B cell (primary cell): ENCODE data around the gene CRAMP1. TPM values are rescaled to one million over a fixed set of nuclear protein-coding genes. Genes with fewer than 3 reads are reported as not detected.

Experiments used
- ATAC-seq: fragments of 200-7000 bp; cut with Tn5 transposase; one replicate; pipeline ENCODE4 v1.10.0; 2021; ENCODE audit warnings: low read depth, mild to moderate bottlenecking, moderate number of reproducible peaks, moderate library complexity
- CTCF ChIA-PET: fragments of 350-600 bp; sonication (Branson Sonifier 250); formaldehyde crosslinking; loops from one replicate; lab custom pipeline; 2021; ENCODE audit warnings: antibody characterized with exemption, inconsistent platforms; lab: Charles Lee
- POLR2A ChIA-PET: fragments of 350-600 bp; sonication (Branson Sonifier 250); formaldehyde crosslinking; loops from one replicate; lab custom pipeline; 2021; ENCODE audit warnings: antibody characterized with exemption; lab: Charles Lee
- DNase-seq: peaks from one replicate; pipeline ENCODE4 v3.0.0; 2013
- H2AFZ ChIP-seq: 2 replicates; pipeline ENCODE4 v1.6.1; 2012; ENCODE audit warnings: mild to moderate bottlenecking, low read depth, low read length; ENCODE audit not compliant: insufficient read depth, poor library complexity, severe bottlenecking
- H3K27ac ChIP-seq, 2 donors: 1 replicate in 1 of 2; 2 replicates in 1 of 2; pipeline ENCODE4 v1.5.1; 2012 to 2013; ENCODE audit warnings: low read length in 2 of 2, mild to moderate bottlenecking in 2 of 2, moderate library complexity in 1 of 2
- H3K27me3 ChIP-seq, 4 experiments: fragments of 200-600 bp in 1 of 4; sonication (generic) in 1 of 4; replicated peaks in 1 of 4; 1 replicate in 2 of 4; 2 replicates in 2 of 4; pipeline versions ENCODE4 v1.6.1 to v1.7.0; 2013 to 2016; ENCODE audit warnings: low read length in 3 of 4, mild to moderate bottlenecking in 2 of 4, mixed read lengths in 1 of 4, moderate library complexity in 1 of 4; ENCODE audit not compliant: insufficient read depth in 4 of 4, control insufficient read depth in 3 of 4; ENCODE audit errors: control extremely low read depth in 1 of 4
- H3K36me3 ChIP-seq, 2 experiments: replicated peaks in 1 of 2; 1 replicate in 1 of 2; 2 replicates in 1 of 2; pipeline versions ENCODE4 v1.6.1 to v1.7.1; 2013; ENCODE audit warnings: low read length in 1 of 2; ENCODE audit not compliant: insufficient read depth in 2 of 2, control insufficient read depth in 1 of 2; ENCODE audit errors: control extremely low read depth in 1 of 2, extremely low read depth in 1 of 2
- H3K4me1 ChIP-seq, 2 donors: fragments of 200-600 bp in 1 of 2; sonication (generic) in 1 of 2; 1 replicate in 1 of 2; 2 replicates in 1 of 2; pipeline versions ENCODE4 v1.5.1 to v1.6.1; 2013 to 2017; ENCODE audit warnings: low read length in 2 of 2; ENCODE audit not compliant: control insufficient read depth in 2 of 2, insufficient read depth in 2 of 2
- H3K4me2 ChIP-seq: replicated peaks from 2 replicates; pipeline ENCODE3; 2012; ENCODE audit warnings: mild to moderate bottlenecking, low read depth, low read length; ENCODE audit not compliant: poor library complexity, severe bottlenecking
- H3K4me3 ChIP-seq, 5 experiments: fragments of 200-600 bp in 1 of 5; sonication (generic) in 1 of 5; 1 replicate in 3 of 5; 2 replicates in 2 of 5; pipeline versions ENCODE4 v1.5.1 to v1.7.0; 2011 to 2016; ENCODE audit warnings: low read length in 4 of 5, mild to moderate bottlenecking in 4 of 5, low read depth in 2 of 5, control low read depth in 1 of 5, moderate library complexity in 1 of 5; ENCODE audit not compliant: insufficient read depth in 1 of 5; ENCODE audit errors: control extremely low read depth in 1 of 5, extremely low read depth in 1 of 5
- H3K79me2 ChIP-seq: fragments of 200-600 bp; sonication (generic); one replicate; pipeline ENCODE4 v1.6.0; 2016; ENCODE audit warnings: low read length; ENCODE audit not compliant: control insufficient read depth, insufficient read depth
- H3K9ac ChIP-seq: fragments of 200-600 bp; sonication (generic); 2 replicates; pipeline ENCODE4 v1.6.1; 2017; ENCODE audit warnings: mild to moderate bottlenecking, low read length, moderate library complexity
- H3K9me3 ChIP-seq, 3 donors: one replicate each; pipeline versions ENCODE4 v1.6.1 to v1.7.1; 2013; ENCODE audit warnings: low read length in 2 of 3; ENCODE audit not compliant: control insufficient read depth in 2 of 3, insufficient read depth in 1 of 3; ENCODE audit errors: control extremely low read depth in 1 of 3
- H4K20me1 ChIP-seq: 2 replicates; pipeline ENCODE4 v1.6.0; 2012; ENCODE audit warnings: mild to moderate bottlenecking, low read length; ENCODE audit not compliant: insufficient read depth, control insufficient read depth, poor library complexity, severe bottlenecking
- H3K27ac Mint-ChIP-seq: one replicate; pipeline ENCODE4 v1.8.0; 2021; ENCODE audit warnings: mixed read lengths
- H3K27me3 Mint-ChIP-seq: one replicate; pipeline ENCODE4 v1.8.0; 2021; ENCODE audit warnings: mixed read lengths
- H3K4me1 Mint-ChIP-seq: one replicate; pipeline ENCODE4 v1.8.0; 2021; ENCODE audit warnings: mixed read lengths
- H3K4me3 Mint-ChIP-seq: one replicate; pipeline ENCODE4 v1.8.0; 2021; ENCODE audit warnings: mixed read lengths
- H3K9me3 Mint-ChIP-seq: one replicate; pipeline ENCODE4 v1.8.0; 2022; ENCODE audit warnings: mixed read lengths; ENCODE audit not compliant: insufficient read depth
- EZH2 ChIP-seq: IDR thresholded peaks from 2 replicates; pipeline ENCODE4 v1.6.1; 2012; ENCODE audit warnings: borderline replicate concordance, low read depth, mild to moderate bottlenecking, moderate library complexity, low read length; ENCODE audit not compliant: insufficient read depth, poor library complexity, severe bottlenecking
- WGBS: methylation state at CpG from one replicate; pipeline ENCODE4 v1.1.5; 2013; ENCODE audit warnings: missing lambda C conversion rate; ENCODE audit not compliant: insufficient coverage; 5-methylcytosine and 5-hydroxymethylcytosine counted together
- intact Hi-C: fragments of 100-400 bp; cut with micrococcal nuclease; formaldehyde crosslinking; loops from one replicate; pipeline ENCODE4 v1.10.0; 2022
- polyA plus RNA-seq: library from polyadenylated mRNA; depleted of rRNA; stranded (reverse); fragments of >200 nt; gene quantifications from 2 replicates; pipeline ENCODE4 v1.2.3, GENCODE V29; 2012
- total RNA-seq, 2 donors: library from RNA; stranded (reverse); fragments of 120-200 nt in 1 of 2; gene quantifications; 1 replicate in 1 of 2; 2 replicates in 1 of 2; pipeline versions ENCODE4 v1.2.3 to v1.2.4, GENCODE V29; 2013 to 2022
- TF ChIP-seq, protein P1 (sequence below): fragments of 200-600 bp; IDR thresholded peaks from one replicate; pipeline ENCODE4 v1.8.0; 2022; ENCODE audit warnings: antibody characterized with exemption, mild to moderate bottlenecking

Gene CRAMP1
- total and polyA plus RNA-seq, 2 donors (not counting 1 experiment from before 2014, with no cell fraction given): 21.0 to 33.9 TPM

DNA sequence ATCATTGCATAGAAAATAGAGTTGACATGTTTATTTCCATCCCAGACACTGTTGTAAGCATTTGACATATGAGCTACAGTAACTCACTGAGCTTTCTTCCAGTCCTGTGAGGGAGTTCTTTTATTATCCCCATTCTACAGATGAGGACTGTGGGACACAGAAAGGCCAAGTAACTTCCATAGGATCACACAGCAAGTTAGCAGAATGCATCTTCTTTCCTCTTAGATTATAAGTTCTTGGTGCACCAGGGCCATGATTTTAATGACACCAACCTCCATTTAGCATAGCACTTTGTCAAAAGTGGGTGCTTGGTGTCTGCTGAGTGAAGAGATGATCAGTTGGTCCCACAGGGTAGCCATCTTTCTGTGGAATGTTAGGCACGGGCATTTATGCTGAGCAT lies 78.7 kb downstream of the CRAMP1 start:
- CTCF ChIA-PET: interaction anchor here (1.3 kb wide), 1 partner anchor 15 kb away, joined by 4 read pairs; the partner anchor contains the start of gene MAPK8IP3
- H3K27me3 Mint-ChIP-seq: no peaks in the 10 kb centered on the region
- Histone ChIP-seq H3K4me1 (no peaks in the 10 kb centered on the region), H4K20me1 (peaks cover 47% of the 10 kb centered on the region), H3K36me3 (peaks cover 2 to 76% of the 10 kb centered on the region in 2 experiments), H3K27me3 (no peaks in the 10 kb centered on the region), H3K79me2 (peaks cover 41% of the 10 kb centered on the region), H3K27ac (no peak overlapping the region), H3K9ac (no peak overlapping the region), H3K9me3 (no peaks in the 10 kb centered on the region), H2AFZ (no peak overlapping the region), H3K4me2 (no peak overlapping the region), H3K4me3 (no peak overlapping the region)
- TF ChIP-seq, protein P1, sequence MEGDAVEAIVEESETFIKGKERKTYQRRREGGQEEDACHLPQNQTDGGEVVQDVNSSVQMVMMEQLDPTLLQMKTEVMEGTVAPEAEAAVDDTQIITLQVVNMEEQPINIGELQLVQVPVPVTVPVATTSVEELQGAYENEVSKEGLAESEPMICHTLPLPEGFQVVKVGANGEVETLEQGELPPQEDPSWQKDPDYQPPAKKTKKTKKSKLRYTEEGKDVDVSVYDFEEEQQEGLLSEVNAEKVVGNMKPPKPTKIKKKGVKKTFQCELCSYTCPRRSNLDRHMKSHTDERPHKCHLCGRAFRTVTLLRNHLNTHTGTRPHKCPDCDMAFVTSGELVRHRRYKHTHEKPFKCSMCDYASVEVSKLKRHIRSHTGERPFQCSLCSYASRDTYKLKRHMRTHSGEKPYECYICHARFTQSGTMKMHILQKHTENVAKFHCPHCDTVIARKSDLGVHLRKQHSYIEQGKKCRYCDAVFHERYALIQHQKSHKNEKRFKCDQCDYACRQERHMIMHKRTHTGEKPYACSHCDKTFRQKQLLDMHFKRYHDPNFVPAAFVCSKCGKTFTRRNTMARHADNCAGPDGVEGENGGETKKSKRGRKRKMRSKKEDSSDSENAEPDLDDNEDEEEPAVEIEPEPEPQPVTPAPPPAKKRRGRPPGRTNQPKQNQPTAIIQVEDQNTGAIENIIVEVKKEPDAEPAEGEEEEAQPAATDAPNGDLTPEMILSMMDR: no peak
- TF ChIP-seq EZH2: no peak
- POLR2A ChIA-PET: no interaction called here
- DNase-seq (no peak), ATAC-seq (no peak)
- no peak overlapping the region for H3K4me3 Mint-ChIP-seq
- intact Hi-C loops: no loop called here
- WGBS: 100% methylated on average over 1 of the region's 1 CpG
- no peaks in the 10 kb centered on the region for H3K9me3 Mint-ChIP-seq
- no peak overlapping the region for H3K27ac Mint-ChIP-seq
- H3K4me1 Mint-ChIP-seq: peaks cover 2% of the 10 kb centered on the region

DNA sequence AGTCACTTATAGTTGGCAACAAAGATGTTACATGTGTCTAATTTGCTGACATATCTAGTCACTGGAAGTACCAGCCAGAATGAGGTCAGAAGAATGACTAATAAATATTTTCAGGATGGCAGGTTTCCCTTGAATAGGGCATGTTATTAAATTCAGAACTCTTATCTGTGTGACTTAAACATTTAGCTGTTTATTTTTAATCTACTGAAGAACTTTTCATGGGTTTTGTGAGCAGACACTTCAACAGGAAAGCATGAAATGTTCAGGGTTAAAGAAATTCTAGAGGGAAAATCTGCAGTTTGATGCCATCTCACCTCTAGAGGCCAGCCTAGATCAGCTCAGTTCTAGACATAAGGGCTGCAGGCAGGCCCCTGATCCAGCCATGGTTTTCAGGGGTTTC lies 79.1 kb downstream of the CRAMP1 start:
- ChIA-PET POLR2A (no interaction called here), CTCF (interaction anchor here (1.3 kb wide), 1 partner anchor 15 kb away, joined by 4 read pairs; the partner anchor contains the start of gene MAPK8IP3)
- no peak overlapping the region for H3K9ac ChIP-seq

More for the DNA sequence above, 79.1 kb downstream of the CRAMP1 start:
- Mint-ChIP-seq H3K4me3 (no peak overlapping the region), H3K27ac (no peak overlapping the region), H3K27me3 (no peaks in the 10 kb centered on the region), H3K4me1 (peaks cover 2% of the 10 kb centered on the region), H3K9me3 (no peaks in the 10 kb centered on the region)
- Histone ChIP-seq H3K27ac (no peak overlapping the region), H3K27me3 (no peaks in the 10 kb centered on the region), H3K4me1 (no peaks in the 10 kb centered on the region), H3K4me3 (no peak overlapping the region), H3K79me2 (peaks cover 39% of the 10 kb centered on the region), H2AFZ (no peak overlapping the region), H3K4me2 (no peak overlapping the region), H3K9me3 (no peaks in the 10 kb centered on the region), H3K36me3 (peaks cover 2 to 77% of the 10 kb centered on the region in 2 experiments), H4K20me1 (peaks cover 45% of the 10 kb centered on the region)
- ATAC-seq: no peak
- TF ChIP-seq EZH2: no peak
- TF ChIP-seq, protein P1: no peak
- no peak for DNase-seq
- intact Hi-C loops: no loop called here
